PFSK-1 (cell line): ENCODE results near the gene PARP15.

ENCODE experiments used
- FOXP2 ChIP-seq: optimal IDR thresholded peaks from 2 replicates; pipeline ENCODE3; 2011; ENCODE audit warnings: borderline replicate concordance, control low read depth, inconsistent platforms; ENCODE audit not compliant: insufficient read depth; ENCODE audit errors: extremely low read length, extremely low read depth
- POLR2AphosphoS5 ChIP-seq: IDR thresholded peaks from 2 replicates; pipeline ENCODE4 v1.6.1; 2012; ENCODE audit warnings: low read depth, mild to moderate bottlenecking, control low read depth, low read length, moderate library complexity
- REST ChIP-seq, 2 experiments: IDR thresholded peaks; 2 replicates each; pipeline versions ENCODE4 v1.6.1 to v1.8.0; 2011 to 2012; ENCODE audit warnings: low read depth in 2 of 2, low read length in 2 of 2, control low read depth in 1 of 2, inconsistent platforms in 1 of 2, mild to moderate bottlenecking in 1 of 2, moderate library complexity in 1 of 2; ENCODE audit not compliant: insufficient read depth in 1 of 2
- SIN3A ChIP-seq: IDR thresholded peaks from 2 replicates; pipeline ENCODE4 v1.6.1; 2012; ENCODE audit warnings: mild to moderate bottlenecking, low read length, moderate library complexity, borderline replicate concordance; ENCODE audit not compliant: insufficient read depth
- TAF1 ChIP-seq: IDR thresholded peaks from 2 replicates; pipeline ENCODE4 v1.6.1; 2012; ENCODE audit warnings: low read length, control low read depth, borderline replicate concordance; ENCODE audit not compliant: insufficient read depth

PARP15 gene

GRCh38 chr3:122646146-122646988, 68.9 kb downstream of the PARP15 start:
- no peak for TF ChIP-seq FOXP2
- no peak for TF ChIP-seq TAF1
- TF ChIP-seq SIN3A: no peak
- no peak for TF ChIP-seq REST (IDR thresholded peaks at IDR 0.05; ENCODE audit: insufficient read depth in 1 of 2, low read depth in 2 of 2, low read length in 2 of 2)
- no peak for TF ChIP-seq POLR2AphosphoS5

GRCh38 chr3:122660297-122660974, 83.0 kb downstream of the PARP15 start:
- TF ChIP-seq SIN3A: no peak
- no peak for TF ChIP-seq FOXP2
- TF ChIP-seq POLR2AphosphoS5: no peak
- TF ChIP-seq TAF1: no peak
- no peak for TF ChIP-seq REST (IDR thresholded peaks at IDR 0.05; ENCODE audit: insufficient read depth in 1 of 2, low read depth in 2 of 2, low read length in 2 of 2)

- no peak for TF ChIP-seq POLR2AphosphoS5
- no peak for TF ChIP-seq FOXP2
- TF ChIP-seq REST (IDR thresholded peaks at IDR 0.05; ENCODE audit: insufficient read depth in 1 of 2, low read depth in 2 of 2, low read length in 2 of 2): no peak
- TF ChIP-seq SIN3A: no peak
- TF ChIP-seq TAF1: no peak
These were observed 84.2 kb downstream of the PARP15 start for GRCh38 chr3:122661633-122662032.

- no peak for TF ChIP-seq FOXP2
- TF ChIP-seq TAF1: no peak
These were observed 85.1 kb downstream of the PARP15 start for GRCh38 chr3:122662505-122662904.

- TF ChIP-seq POLR2AphosphoS5 (no peak), FOXP2 (no peak), REST (IDR thresholded peaks at IDR 0.05; ENCODE audit: insufficient read depth in 1 of 2, low read depth in 2 of 2, low read length in 2 of 2) (no peak), TAF1 (no peak), SIN3A (no peak)
These were observed 87.9 kb downstream of the PARP15 start for GRCh38 chr3:122665226-122665786.
